NCI-H128 (cell line): ENCODE results near the gene AP5M1.
A peak's percentile ranks its signal among the peaks of the same experiment; 100 is the strongest.
"Not testable (repeated sequence)": the region's sequence is repeated elsewhere in the genome, so short reads cannot be mapped to it uniquely, and the experiment has no call there.

ENCODE experiments used
- DNase-seq: peaks from one replicate; lab custom pipeline; 2025; ENCODE audit not compliant: unreplicated experiment; lab: John Stamatoyannopoulos, UW

The AP5M1 gene

DNA sequence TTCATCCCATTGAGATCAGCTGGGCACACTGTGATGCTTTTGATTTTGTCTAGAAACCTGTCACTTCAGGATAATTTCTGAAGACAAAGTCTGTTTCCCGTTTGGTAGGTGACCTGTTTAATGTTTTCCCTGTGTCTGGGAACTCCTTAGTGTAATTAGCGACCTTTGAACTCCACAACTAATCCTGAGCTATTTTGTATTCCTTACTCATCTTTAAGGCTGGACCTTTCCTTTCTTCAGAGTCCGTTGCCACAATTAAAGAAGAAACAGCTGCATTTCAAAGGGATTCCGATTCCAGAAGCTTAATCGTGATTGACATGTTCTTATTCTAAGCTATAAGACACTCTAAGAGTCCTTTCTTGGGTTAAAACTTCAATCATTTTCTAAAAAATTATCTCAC lies 22.0 kb downstream of the AP5M1 start:
- no peak for DNase-seq

DNA sequence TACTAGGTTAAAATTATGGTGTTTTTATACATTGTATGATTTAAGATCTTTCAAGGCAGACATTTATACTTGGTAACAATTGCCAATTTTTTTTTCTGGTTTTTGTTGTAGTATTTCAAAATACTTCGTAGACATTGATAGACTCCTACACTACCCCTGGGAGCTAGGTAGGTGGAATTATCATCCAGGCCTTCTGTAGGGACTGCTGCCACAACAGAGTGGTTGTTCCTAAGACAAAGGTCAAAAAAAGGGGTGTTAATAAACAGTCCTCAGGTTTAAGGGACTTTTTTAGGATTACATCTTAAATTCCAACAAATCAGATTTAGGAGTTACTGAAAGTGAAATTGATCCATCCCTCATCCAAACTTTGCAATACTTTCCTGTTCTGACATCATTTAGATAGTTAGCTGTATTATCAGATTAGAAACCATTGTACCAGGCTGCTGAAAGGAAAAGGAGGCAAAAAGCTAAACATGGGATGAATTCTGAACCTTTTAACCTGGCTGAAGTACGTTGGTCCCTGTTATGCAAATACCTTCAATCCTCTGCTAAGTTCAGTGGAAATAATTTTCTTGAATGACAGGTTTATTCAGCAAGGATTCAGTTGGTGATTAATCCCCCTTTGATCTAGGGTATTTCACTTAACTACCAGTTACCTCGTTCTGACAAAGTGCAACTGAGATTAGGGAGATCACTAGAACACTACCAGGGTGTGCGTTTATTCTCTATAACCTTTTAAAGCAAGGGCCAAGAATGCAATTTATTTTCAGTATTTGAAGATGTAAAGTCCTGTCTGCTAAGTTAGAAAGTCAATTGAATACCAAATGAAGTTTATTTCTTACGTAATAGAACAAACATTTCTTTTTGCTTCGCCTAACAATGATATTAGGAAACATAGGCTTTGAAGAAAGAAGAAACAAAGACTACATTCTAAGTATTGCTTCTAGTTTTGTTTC lies 23.2 kb downstream of the AP5M1 start:
- no peak for DNase-seq

DNA sequence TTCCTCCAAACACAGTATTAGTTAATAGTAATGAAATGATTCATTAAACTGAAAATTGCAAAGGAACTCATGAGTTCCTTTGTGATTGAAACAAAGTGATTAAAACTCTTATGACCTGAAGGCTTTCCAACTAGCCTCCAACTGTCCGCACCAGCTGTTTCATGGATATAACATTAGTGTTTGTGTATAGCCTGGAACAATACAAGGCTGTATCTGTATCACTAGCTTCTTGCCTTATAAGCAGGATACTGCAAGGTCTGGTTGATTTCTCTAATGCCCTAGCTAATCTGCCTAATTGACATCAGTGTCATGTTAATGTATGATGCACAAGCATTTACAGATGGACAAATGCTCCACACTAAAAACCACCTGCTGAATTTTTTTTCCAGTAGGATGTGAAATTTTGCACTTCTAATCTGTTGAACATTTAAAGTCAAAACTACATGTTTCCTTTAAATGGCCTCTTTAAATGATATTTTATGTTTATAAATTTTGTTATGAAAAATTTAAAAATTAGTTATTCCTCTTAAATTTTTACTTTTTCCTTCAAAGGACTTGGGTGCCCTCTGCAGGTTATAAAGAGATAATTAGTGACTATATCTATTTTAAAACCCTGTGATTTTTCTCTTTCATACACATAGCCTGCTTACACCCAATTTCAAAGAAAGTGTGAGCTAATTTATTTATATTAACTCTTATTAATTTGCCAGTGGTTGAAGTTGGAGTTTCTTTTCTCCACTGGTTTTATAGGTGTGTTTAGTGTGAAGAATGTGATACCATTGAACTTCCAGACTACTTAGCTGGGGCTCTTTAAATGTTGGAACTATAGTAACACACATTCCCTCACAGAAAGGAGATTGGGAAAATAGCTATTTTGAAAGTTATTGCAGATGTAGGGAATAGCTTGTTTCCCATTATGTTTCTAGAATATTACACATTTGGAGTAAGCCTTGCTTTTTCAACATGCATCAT lies 25.4 kb downstream of the AP5M1 start:
- no peak for DNase-seq

DNA sequence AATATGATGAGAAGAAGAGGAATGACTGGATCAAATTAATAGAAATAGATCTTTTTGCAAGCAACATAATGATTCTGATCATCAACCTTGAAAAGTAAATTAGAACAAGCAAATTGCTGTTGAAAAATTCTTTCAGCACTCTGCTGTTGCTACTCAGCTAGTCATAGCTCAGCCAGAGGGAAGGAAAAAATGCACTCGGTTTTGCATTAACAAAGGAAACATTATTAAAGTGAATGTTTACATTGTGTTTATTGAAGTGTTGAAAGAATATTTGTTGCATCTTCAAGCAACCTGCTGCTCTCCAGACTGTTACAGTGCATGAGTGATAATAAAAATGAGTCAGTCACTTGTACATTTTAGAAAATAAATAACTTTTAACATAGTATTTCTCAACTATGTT lies 26.5 kb downstream of the AP5M1 start:
- DNase-seq = no peak

DNA sequence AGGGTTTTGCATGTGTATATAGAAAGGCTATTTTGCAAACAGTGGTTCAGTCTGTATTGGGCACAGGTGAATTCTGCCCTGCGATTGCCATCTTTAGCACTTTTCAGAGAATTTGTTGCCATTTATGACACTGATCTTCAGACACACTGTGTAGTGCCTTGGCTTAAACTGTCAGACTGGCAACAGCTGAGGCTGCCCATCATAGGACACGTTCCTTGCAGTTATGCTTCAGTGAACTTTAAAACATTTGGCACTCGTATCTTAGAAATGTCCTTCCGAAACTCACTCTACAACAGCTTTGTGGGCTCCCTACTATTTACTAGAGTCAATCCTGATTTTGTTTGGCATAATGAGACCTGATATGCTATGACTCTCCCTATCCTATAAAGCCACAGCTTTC lies 29.1 kb downstream of the AP5M1 start:
- no peak for DNase-seq

DNA sequence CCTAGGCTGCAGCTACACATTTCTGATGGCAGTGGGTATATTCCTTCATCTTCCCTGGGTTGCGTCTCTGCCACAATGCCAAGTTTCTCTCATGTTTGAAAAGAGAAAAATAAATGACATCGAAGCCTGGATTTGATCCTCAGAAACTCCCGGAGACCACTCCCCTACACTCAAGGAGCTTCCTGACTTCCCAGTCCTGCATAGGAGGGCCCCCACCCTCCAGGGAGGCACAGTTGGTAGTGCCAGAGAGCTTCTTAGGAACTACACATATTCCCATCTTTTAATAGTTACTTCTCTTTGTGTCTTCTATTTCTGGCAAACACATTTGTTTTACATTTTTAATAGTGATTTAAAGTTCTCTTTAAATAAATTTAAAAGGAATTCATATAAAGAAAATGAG lies 30.7 kb downstream of the AP5M1 start:
- DNase-seq = no peak

DNA sequence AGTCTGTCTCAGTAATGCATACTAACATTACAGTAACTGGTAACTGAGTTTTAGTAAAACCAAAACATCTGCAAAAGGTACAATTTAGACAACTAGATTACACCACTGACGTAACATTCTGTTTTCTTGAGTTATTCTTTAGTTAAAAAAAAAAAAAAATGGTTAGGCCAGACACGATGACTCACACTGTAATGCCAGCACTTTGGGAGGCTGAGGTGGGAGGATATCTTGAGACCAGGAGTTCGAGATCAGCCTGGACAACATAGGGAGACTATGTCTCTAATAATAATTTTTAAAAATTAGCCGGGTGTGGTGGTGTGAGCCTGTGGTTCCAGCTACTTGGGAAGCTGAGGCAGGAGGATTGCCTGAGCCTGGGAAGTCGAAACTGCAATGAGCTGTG lies 34.1 kb downstream of the AP5M1 start:
- DNase-seq = no peak

DNA sequence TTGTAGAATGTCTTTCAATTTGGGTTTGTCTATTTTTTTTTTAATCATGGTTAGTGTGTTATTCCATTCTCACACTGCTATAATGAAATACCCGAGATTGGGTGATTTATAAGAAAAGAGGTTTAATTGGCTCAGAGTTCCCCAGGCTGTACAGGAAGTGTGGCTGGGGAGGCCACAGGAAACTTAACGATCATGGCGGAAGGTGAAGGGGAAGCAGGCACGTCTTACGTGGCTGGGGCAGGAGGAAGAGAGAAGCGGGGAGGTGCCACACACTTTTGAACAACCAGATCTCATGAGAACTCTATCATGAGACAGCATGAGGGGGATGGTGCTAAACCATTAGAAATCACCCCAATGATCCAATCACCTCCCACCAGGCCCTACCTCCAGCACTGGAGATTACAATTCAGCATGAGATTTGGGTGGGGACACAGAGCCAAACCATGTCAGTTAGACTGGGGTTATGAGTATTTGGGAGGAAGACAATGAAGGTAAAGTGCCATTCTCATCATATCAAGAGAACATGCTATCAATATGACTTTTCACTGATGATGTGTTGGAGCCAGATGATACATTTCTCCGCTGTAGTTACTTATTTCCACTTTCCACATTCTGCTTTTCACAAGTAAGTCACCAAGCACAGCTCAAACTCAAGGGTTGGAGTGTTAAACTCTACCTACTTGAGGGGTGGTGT lies 45.8 kb downstream of the AP5M1 start:
- DNase-seq = no peak

DNA sequence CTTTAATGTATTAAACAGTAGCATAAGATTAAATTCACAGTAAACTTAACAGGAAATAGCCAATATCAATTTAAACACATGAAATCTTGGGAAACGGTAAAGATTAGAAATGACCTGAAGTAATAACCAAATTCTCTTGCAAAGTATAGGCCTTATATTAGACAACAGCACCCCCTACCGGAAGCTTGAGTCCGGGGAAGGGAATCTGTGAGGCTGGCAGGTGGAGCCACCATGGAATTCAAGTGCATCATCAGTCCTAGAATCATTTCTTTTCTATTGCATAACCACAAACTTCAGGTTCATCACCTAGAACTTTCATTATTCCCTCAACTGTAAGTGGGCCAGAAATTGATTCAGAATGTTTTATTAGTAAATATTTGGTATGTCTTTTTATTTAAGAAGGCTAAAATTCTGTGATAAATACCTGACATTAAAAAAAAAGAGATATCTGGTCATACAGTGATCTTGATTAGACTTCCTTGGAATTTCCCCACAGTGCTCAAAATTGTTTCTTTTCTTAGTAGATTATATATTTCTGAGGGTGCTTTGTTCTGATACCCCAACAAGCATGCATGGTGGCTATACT lies 48.6 kb downstream of the AP5M1 start:
- DNase-seq = peak; percentile 62

DNA sequence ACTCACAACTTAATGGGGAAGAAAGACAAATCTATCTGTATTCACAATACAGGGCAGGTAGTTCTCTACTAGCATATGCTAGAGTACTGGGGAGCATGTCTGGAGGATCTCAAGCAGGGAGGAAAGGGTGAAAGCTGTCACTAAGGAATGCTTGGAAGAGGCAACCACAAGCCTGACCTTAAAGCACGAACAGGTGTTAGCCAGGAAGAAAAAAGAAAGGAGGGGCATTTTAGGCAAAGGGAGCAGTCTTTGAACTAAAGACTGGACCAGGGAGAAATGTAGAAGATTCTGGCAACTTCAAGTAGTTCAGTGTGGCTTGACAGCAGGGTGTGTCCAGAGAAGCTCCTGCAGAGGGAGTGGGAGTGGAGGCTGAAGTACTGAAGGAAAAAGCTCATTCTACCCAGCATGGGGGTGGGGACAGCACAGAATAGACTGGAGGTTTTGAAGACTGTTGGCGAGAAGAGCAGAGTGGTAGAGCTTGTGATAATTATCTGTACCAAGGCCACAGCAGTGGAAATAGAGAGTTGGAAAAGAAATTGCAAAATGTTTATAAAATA lies 50.9 kb downstream of the AP5M1 start:
- no peak for DNase-seq

DNA sequence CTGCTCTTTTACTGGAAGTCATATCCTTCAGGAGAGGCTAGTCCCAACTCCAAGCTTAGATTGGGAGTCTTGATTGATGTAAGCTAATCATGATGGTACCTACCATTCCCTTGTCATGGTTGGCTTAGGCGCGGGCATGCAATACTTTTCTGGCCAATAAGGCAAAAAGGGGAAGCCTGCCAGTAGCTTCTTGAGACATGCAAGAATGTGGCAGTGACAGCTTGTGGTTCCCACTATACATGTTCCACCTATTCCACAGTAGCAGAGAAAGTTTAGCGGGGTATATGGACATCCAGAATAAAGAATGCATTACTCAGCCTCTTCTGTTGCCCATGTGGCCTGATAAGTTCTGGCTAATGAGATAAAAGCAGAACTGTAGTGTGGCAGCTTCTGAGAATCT lies 55.0 kb downstream of the AP5M1 start:
- no peak for DNase-seq

DNA sequence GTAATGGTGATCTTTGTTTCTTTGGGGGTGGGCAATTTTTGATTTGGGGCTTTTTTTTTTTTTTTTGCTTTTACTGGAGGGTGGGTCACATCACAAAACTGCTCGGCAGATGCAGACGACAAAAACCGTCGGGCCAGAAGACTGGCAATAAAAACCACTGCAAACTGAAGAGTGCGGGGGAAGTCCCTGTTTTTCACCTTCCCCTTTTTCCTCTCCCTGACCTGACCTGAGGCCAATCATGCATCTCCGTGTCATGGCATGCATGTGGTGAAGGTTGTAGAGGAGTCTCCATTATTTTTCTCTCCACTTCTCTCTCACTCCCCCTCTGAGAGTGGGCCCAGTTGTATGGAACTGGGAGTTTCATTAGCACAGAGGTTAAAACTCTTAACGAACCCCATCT lies 57.5 kb downstream of the AP5M1 start:
- DNase-seq = no peak

DNA sequence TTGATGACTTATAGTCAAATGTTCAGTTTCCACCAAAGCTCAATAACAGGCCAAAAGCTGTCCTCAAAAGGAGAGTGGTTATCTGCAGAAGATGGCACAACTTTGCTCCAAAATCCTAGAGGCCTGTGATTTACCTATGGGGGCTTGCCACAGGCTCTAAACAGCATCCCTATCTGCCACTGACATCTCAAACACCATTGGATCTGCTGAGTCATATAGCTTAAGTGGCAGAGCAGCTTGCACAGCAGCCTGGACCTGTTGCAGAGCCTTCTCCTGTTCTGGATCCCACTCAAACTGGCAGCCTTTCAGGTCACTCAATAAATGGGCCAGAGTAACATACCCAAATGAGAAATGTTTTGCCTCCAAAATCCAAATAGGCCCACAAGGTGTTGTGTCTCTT lies 61.1 kb downstream of the AP5M1 start:
- DNase-seq = no peak

DNA sequence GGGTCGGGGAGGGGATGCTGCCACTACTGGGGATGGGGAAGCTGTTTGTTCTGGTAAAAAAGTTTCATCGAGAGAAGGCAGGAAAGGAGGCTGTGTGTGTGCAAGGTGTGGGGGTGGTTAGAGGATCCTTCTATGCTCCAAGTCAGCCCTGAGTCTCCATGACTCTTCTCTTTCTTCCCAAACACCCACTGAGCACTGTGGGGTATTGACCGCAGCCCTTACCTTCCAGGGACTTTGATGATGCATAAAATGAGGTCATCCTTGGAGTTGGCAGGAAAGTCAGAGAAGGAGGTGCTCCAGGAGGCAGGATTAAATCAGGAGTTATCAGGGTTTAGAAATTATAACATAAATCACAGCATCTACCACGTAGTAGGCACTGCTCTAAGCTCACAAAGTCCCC lies 63.7 kb downstream of the AP5M1 start:
- DNase-seq = not testable (repeated sequence)

DNA sequence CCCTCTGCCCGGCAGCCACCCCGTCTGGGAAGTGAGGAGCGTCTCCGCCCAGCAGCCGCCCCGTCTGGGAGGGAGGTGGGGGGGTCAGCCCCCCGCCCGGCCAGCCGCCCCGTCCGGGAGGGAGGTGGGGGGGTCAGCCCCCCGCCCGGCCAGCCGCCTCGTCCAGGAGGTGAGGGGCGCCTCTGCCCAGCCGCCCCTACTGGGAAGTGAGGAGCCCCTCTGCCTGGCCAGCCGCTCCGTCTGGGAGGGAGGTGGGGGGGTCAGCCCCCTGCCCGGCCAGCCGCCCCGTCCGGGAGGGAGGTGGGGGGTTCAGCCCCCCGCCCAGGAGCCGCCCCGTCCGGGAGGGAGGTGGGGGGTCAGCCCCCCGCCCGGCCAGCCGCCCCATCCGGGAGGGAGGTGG lies 65.0 kb downstream of the AP5M1 start:
- not testable (repeated sequence) for DNase-seq

DNA sequence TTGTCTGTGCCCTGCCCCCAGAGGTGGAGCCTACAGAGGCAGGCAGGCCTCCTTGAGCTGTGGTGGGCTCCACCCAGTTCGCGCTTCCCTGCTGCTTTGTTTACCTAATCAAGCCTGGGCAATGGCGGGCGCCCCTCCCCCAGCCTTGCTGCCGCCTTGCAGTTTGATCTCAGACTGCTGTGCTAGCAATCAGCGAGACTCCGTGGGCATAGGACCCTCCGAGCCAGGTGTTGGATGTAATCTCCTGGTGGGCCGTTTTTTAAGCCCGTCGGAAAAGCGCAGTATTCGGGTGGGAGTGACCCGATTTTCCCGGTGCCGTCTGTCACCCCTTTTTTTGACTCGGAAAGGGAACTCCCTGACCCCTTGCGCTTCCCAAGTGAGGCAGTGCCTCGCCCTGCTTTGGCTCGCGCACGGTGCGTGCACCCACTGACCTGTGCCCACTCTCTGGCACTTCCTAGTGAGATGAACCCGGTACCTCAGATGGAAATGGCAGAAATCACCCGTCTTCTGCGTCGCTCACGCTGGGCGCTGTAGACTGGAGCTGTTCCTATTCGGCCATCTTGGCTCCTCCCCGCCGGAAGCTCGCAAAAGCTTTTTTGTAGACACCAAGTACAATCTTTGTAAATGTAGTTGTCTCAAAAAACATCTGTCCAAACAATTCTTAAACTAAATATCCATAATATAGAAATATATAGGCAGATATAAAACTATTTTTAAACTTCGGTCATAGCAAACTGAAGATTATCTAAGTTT lies 75.0 kb downstream of the AP5M1 start:
- DNase-seq = not testable (repeated sequence)

DNA sequence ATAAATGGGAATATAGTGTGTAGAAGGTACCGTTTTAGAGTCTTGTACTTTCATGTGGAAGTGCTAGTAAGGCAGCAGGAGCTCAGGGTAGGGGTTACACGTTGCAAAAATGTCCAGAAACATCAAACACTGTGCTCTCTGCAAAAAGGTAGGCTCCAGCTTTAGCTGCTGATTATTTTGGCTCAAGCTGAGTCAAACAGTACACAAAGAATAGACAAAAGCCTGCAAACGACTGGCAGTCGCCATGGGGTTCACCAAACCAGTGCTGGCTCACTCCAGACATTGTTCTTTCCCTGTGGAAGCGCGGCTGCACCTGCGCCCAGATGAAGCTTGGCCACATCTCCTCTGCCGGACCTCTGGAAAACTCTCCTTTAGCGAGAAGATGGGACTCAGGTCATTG lies 76.3 kb downstream of the AP5M1 start:
- DNase-seq = no peak

DNA sequence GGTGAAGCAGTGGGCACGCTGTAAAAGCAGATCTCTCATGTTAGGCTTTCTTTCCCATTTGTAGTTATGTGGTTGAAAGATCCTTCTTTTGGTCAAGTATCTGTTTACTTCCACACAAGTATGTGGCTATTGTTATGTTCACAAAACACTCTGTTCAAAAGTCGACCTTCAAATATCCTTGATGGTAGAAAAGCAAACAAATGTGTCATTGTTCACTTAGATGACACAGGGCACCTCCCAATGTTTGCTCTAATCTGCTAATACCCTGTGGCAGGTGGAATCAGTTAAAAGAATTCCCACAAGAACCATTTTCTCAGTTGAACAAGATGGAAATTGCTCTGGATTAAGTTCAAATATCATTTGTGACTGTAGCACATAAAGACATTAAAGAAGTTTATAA lies 78.0 kb downstream of the AP5M1 start:
- DNase-seq = no peak
